ENCODE measurements around the gene RPN2.
"Not testable (repeated sequence)": the region's sequence is repeated elsewhere in the genome, so short reads cannot be mapped to it uniquely, and the experiment has no call there.

Gene RPN2

GRCh38 chr20:37144856-37145404 lies 34.2 kb upstream of the RPN2 start:
- TF ChIP-seq CTCF (IDR thresholded peaks at IDR 0.05; ENCODE audit: unreplicated experiment in 3 of 3) = no peak
- Mint-ChIP-seq H3K27me3 (ENCODE audit: low read depth) (no peaks in the 10 kb centered on the region), H3K36me3 (ENCODE audit: low read depth) (peaks cover 29% of the 10 kb centered on the region), H3K27ac (no peak overlapping the region), H3K4me1 (no peaks in the 10 kb centered on the region), H3K9me3 (no peaks in the 10 kb centered on the region), H3K4me3 (no peak overlapping the region)

GRCh38 chr20:37147250-37147649 lies 31.9 kb upstream of the RPN2 start:
- Mint-ChIP-seq H3K9me3 (peaks cover 4% of the 10 kb centered on the region), H3K4me1 (no peaks in the 10 kb centered on the region), H3K27me3 (ENCODE audit: low read depth) (no peaks in the 10 kb centered on the region), H3K27ac (no peak overlapping the region), H3K4me3 (no peak overlapping the region), H3K36me3 (ENCODE audit: low read depth) (peaks cover 44% of the 10 kb centered on the region)
- no peak for TF ChIP-seq CTCF (IDR thresholded peaks at IDR 0.05; ENCODE audit: unreplicated experiment in 3 of 3)

GRCh38 chr20:37150864-37151263 lies 28.3 kb upstream of the RPN2 start:
- H3K36me3 Mint-ChIP-seq (ENCODE audit: low read depth) = peaks cover 51% of the 10 kb centered on the region
- H3K27ac Mint-ChIP-seq; H3K4me3 Mint-ChIP-seq; H3K27me3 Mint-ChIP-seq (ENCODE audit: low read depth); H3K9me3 Mint-ChIP-seq; H3K4me1 Mint-ChIP-seq: not testable (repeated sequence)

DNA sequence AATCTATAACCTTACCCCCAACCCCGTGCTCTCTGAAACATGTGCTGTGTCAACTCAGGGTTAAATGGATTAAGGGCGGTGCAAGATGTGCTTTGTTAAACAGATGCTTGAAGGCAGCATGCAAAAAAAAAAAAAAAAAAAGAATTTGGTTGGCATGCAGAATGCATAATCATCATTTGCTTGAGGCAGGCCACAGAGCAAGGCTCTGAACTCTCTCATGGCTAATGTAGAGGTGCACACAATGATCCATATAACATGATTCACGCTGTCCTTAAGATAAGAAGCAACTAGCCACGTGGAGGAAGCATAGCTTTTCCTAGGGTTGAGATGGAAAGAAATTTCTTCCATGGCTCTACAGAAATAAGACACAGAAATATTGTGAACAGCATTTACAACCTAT lies 27.6 kb upstream of the RPN2 start:
- Mint-ChIP-seq H3K27ac (no peak overlapping the region), H3K4me1 (no peaks in the 10 kb centered on the region), H3K36me3 (ENCODE audit: low read depth) (peaks cover 55% of the 10 kb centered on the region), H3K4me3 (no peak overlapping the region), H3K27me3 (ENCODE audit: low read depth) (no peaks in the 10 kb centered on the region), H3K9me3 (peaks cover 5% of the 10 kb centered on the region)
- TF ChIP-seq CTCF (IDR thresholded peaks at IDR 0.05; ENCODE audit: unreplicated experiment in 3 of 3) = no peak

DNA sequence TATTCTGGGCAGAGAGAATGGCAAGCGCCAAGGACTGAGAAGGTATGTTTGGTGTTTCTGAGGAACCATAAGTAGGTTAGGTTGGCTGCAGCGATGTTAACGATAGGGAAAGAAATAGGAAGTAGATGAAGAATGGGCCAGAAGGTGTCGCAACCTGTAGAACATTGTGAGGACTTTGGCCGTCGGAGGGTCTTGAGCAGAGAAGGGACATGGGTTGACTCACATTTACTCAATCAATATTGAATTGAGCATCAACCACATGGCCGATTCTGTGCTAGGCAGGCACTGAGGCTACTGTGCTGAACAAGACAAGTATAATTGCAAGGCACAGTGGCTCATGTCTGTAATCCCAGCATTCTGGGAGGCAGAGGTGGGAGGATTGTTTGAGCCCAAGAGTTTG lies 26.8 kb upstream of the RPN2 start:
- Mint-ChIP-seq H3K4me1 (no peaks in the 10 kb centered on the region), H3K36me3 (ENCODE audit: low read depth) (peaks cover 49% of the 10 kb centered on the region), H3K9me3 (peaks cover 5% of the 10 kb centered on the region), H3K27me3 (ENCODE audit: low read depth) (no peaks in the 10 kb centered on the region), H3K4me3 (no peak overlapping the region), H3K27ac (no peak overlapping the region)
- TF ChIP-seq CTCF (IDR thresholded peaks at IDR 0.05; ENCODE audit: unreplicated experiment in 3 of 3) = no peak

DNA sequence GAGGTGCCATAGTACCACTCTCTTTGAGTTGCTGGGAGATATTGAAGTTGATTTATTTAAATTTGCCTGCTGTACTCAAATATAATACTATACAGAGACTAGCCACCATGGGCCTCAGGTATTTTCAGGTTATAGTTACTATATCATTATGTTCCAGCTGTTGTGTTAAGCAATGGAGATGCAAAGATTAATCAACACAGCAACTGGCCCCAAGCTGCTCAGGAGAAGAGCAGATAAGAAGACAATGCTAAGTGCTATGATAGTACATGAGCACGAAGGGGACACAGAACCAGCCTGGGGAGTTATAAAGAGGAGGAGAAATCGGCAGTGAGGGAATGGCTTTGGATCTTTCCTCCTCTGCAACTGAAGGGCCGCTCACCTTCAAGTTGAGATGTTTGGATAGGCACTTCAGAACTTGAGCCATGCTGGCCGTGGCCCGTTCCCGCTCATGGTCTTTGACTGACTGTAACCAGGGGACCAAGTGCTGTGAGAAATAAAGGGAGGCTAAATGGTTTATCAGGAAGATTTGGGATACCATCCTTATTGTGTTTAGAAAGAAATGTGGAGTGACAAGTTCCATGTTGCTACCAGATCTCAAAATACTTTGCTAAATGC lies 24.3 kb upstream of the RPN2 start:
- Mint-ChIP-seq H3K36me3 (ENCODE audit: low read depth) (peaks cover 48% of the 10 kb centered on the region), H3K4me1 (no peaks in the 10 kb centered on the region), H3K27ac (no peak overlapping the region), H3K4me3 (no peak overlapping the region), H3K9me3 (peaks cover 5% of the 10 kb centered on the region), H3K27me3 (ENCODE audit: low read depth) (no peaks in the 10 kb centered on the region)
- no peak for TF ChIP-seq CTCF (IDR thresholded peaks at IDR 0.05; ENCODE audit: unreplicated experiment in 3 of 3)
